Bronchial epithelial cell (primary cell): ENCODE measurements around the gene C3AR1. TPM values are rescaled to one million over a fixed set of nuclear protein-coding genes. Genes with fewer than 3 reads are reported as not detected.

Experiments used
- DNase-seq: peaks from one replicate; pipeline ENCODE4 v3.0.0-alpha.2; 2010; ENCODE audit warnings: low read depth
- FAIRE-seq: peaks from 2 replicates; lab custom pipeline; 2011; peaks lifted over from hg19 to GRCh38; lab: Jason Lieb, UNC
- H3K27me3 ChIP-seq: 2 replicates; pipeline ENCODE4 v1.5.1; 2011; ENCODE audit warnings: low read length; ENCODE audit not compliant: control insufficient read depth, insufficient read depth
- H3K36me3 ChIP-seq: 2 replicates; pipeline ENCODE4 v1.5.1; 2011; ENCODE audit warnings: low read length; ENCODE audit not compliant: control insufficient read depth, insufficient read depth
- H3K4me3 ChIP-seq: 2 replicates; pipeline ENCODE4 v1.5.1; 2011; ENCODE audit warnings: mild to moderate bottlenecking, low read depth, low read length, control low read depth
- total RNA-seq: library from RNA; depleted of rRNA; stranded (reverse); fragments of >200 nt; gene quantifications from 2 replicates; pipeline ENCODE4 v1.2.1, GENCODE V29; 2014
- TF ChIP-seq, protein P1 (sequence below): IDR thresholded peaks from 2 replicates; pipeline ENCODE4 v1.5.1; 2011; ENCODE audit warnings: mild to moderate bottlenecking, moderate library complexity, low read length, control low read depth, inconsistent platforms; ENCODE audit not compliant: insufficient read depth, severe bottlenecking

The C3AR1 gene
- total RNA-seq, 1 donor from 2014 or later, result not detected

DNA sequence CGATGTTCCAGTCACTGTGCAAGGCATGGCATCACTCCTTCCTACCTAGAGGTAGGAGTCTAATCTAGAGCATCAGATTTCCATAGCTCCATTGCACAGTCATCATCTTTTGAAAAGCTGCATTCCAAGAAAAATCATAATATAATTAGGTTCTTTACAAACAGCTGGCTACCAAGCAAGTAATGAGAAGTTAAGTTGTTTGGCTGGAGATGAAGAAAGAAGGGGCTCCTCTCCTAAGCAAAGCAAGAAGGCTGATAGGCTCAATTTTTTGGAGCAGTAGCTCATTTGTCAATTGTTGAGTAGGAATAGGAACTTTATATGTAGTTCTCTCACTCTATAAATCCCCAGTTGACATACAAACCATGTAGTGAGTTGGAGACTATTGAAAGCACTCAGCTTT lies 25.4 kb downstream of the C3AR1 start:
- Histone ChIP-seq H3K27me3 (no peaks in the 10 kb centered on the region), H3K4me3 (no peak overlapping the region), H3K36me3 (peaks cover 8% of the 10 kb centered on the region)
- DNase-seq (no peak), FAIRE-seq (no peak)
- TF ChIP-seq, protein P1, sequence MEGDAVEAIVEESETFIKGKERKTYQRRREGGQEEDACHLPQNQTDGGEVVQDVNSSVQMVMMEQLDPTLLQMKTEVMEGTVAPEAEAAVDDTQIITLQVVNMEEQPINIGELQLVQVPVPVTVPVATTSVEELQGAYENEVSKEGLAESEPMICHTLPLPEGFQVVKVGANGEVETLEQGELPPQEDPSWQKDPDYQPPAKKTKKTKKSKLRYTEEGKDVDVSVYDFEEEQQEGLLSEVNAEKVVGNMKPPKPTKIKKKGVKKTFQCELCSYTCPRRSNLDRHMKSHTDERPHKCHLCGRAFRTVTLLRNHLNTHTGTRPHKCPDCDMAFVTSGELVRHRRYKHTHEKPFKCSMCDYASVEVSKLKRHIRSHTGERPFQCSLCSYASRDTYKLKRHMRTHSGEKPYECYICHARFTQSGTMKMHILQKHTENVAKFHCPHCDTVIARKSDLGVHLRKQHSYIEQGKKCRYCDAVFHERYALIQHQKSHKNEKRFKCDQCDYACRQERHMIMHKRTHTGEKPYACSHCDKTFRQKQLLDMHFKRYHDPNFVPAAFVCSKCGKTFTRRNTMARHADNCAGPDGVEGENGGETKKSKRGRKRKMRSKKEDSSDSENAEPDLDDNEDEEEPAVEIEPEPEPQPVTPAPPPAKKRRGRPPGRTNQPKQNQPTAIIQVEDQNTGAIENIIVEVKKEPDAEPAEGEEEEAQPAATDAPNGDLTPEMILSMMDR, result no peak

DNA sequence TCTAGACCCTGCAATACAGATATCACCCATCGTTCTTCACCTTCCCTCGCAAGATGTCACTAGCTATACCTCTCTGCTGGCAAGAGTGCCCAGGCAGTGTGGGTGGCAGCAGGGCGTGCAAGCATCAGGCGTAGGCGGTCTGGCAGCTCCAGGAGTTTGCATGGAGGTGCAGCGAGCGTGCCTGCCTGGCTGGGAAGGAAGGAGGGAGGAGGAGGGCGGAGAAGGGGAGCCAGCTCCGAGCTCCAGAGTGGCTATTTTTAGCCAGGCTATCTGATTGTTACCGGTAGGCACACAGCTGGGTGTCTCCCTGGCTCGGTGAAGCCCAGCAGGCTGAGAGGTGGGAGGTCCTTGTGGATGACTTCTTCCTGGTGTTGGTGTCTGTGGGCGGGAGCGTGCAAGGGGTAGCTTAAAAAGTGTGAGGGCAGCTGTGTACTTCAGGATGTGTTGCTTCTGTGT lies 27.5 kb downstream of the C3AR1 start:
- H3K4me3 ChIP-seq, result peak overlapping the region; percentile 5
- peak; percentile 71 for DNase-seq
- FAIRE-seq, result no peak

DNA sequence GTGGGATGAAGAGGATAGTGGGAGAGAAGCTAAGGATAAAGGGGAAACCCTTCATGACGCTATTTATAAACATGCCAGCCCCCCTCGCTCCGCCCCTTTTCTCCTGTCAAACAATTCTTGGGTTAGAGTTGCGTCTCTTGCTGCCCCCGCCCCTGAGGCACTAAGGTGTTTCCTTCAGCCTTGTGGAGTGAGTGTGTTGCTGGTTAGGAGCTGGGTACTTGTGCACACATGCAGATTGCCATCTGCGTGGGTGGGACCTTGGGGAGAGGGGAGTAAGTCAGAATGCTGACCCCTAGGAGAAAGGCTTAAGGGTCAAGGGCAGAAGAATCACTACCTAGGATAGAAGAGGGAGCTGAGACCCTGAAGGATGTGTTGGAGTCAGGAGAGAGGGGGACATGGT lies 28.2 kb downstream of the C3AR1 start:
- Histone ChIP-seq H3K27me3 (no peaks in the 10 kb centered on the region), H3K4me3 (no peak overlapping the region), H3K36me3 (peaks cover 3% of the 10 kb centered on the region)
- no peak for FAIRE-seq
- DNase-seq, result peak; percentile 53
- TF ChIP-seq, protein P1, result no peak

More for the DNA sequence above, 27.5 kb downstream of the C3AR1 start:
- H3K36me3 ChIP-seq, result peaks cover 3% of the 10 kb centered on the region
- TF ChIP-seq, protein P1, result no peak
- no peaks in the 10 kb centered on the region for H3K27me3 ChIP-seq

DNA sequence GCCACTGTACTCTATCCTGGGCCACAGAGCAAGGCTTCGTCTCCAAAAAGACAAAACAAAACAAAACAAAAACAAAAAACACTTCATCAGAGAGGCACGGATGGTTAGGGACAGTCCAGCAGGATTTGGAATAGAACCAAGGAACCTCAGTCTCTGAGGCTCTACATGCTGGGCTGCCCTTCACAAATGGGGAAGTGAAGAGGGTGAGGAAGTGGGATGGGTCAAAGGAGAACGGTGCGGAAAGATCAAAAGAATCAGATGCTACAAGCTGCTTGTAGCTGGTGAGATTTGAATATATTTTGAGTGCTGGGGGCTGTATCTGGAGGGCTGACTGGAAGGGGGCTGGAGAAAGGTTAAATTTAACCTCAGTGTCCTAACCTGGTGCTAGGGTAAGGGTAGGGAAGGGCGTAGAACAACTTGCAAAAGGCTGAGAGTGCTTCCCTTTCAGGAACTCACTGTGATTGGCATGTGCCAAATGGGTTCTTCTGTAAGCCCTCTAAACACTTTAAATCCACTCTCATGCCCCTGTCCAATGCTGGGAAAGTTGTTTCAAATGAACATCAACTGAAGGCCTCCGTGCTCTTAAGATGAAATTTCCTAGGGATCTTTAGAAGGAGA lies 29.0 kb downstream of the C3AR1 start:
- Histone ChIP-seq H3K27me3 (no peaks in the 10 kb centered on the region), H3K36me3 (peaks cover 3% of the 10 kb centered on the region), H3K4me3 (no peak overlapping the region)
- no peak for DNase-seq
- FAIRE-seq, result no peak
- TF ChIP-seq, protein P1, result no peak

DNA sequence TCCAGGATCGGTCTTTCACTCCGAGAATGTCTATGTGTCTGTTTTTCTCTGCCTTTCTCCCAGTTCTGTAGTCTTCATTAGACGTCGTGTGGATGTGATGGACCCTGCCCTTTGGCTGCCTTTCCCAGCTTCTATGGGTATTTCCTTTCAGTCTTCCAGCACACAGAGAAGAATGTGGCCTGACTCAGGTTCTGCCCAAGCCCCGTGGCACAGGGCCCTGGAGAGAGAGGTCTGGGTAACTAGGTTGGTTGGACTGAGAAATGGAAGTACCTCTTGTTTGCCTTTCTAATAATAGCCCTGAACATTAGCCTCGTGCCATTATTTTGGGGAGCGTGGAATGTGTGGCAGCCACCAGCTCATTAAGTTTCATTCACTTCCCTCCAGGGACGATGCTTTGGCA lies 29.8 kb downstream of the C3AR1 start:
- no peak for FAIRE-seq
- TF ChIP-seq, protein P1, result no peak
- Histone ChIP-seq H3K36me3 (peaks cover 3% of the 10 kb centered on the region), H3K27me3 (no peaks in the 10 kb centered on the region), H3K4me3 (no peak overlapping the region)
- no peak for DNase-seq
